Measurements from ENCODE around the gene AP2B1.

- TF ChIP-seq EZH2 (IDR thresholded peaks at IDR 0.05; ENCODE audit: low read length, unreplicated experiment) (no peak), CTCF (conservative IDR thresholded peaks at IDR 0.05; ENCODE audit: low read depth, low read length) (no peak)
These were observed 9.6 kb downstream of the AP2B1 start for GRCh38 chr17:35596530-35597233.

All from PC-3 (cell line).